RPMI7951 (cell line): ENCODE data around the gene PTPRZ1. TPM values are rescaled to one million over a fixed set of nuclear protein-coding genes. Genes with fewer than 3 reads are reported as not detected.

Experiments used
- DNase-seq: peaks from one replicate; pipeline ENCODE4 v3.0.0-alpha.2; 2012; ENCODE audit warnings: low read depth
- total RNA-seq: library from RNA; depleted of rRNA; stranded (reverse); fragments of >200 nt; shearing (Covaris generic); gene quantifications from 2 replicates; pipeline ENCODE4 v1.2.3, GENCODE V29; 2014; rRNA removed

PTPRZ1 gene
- total RNA-seq, result 4.6 and 10.0 TPM in 2 replicates

GRCh38 chr7:121872831-121873288 is at the start of gene PTPRZ1:
Gene PTPRZ1, plus strand, starts transcription at chr7:121873161. Its CDS starts 339 bp downstream, at chr7:121873500.
- DNase-seq, result peak; percentile 28

- DNase-seq, result peak; percentile 28
Measured at GRCh38 chr7:121824276-121824675, 48.7 kb upstream of the PTPRZ1 start.

- DNase-seq, result peak; percentile 57
Measured at GRCh38 chr7:121831351-121831750, 41.6 kb upstream of the PTPRZ1 start.

- no peak for DNase-seq
Measured at GRCh38 chr7:121831801-121832200, 41.2 kb upstream of the PTPRZ1 start.

- peak; percentile 51 for DNase-seq
Measured at GRCh38 chr7:121832347-121832746, 40.6 kb upstream of the PTPRZ1 start.

- no peak for DNase-seq
Measured at GRCh38 chr7:121833991-121834390, 39.0 kb upstream of the PTPRZ1 start.

- no peak for DNase-seq
Measured at GRCh38 chr7:121837462-121837861, 35.5 kb upstream of the PTPRZ1 start.

GRCh38 chr7:121847041-121847440 is 25.9 kb upstream of the PTPRZ1 start:
- DNase-seq, result no peak

GRCh38 chr7:121853307-121853706 is 19.7 kb upstream of the PTPRZ1 start:
- DNase-seq, result no peak

- no peak for DNase-seq
Measured at GRCh38 chr7:121860953-121861352, 12.0 kb upstream of the PTPRZ1 start.

GRCh38 chr7:121862591-121862990 is 10.4 kb upstream of the PTPRZ1 start:
- no peak for DNase-seq

GRCh38 chr7:121871188-121871587 is 1.8 kb upstream of the PTPRZ1 start:
- no peak for DNase-seq

GRCh38 chr7:121873289-121874194 is 581 bp downstream of the PTPRZ1 start:
- DNase-seq, result no peak

- no peak for DNase-seq
Measured at GRCh38 chr7:121874298-121874697, 1.3 kb downstream of the PTPRZ1 start.

- no peak for DNase-seq
Measured at GRCh38 chr7:121875203-121875602, 2.2 kb downstream of the PTPRZ1 start.

- DNase-seq, result no peak
Measured at GRCh38 chr7:121876656-121877500, 3.9 kb downstream of the PTPRZ1 start.

GRCh38 chr7:121878918-121879464 is 6.0 kb downstream of the PTPRZ1 start:
- no peak for DNase-seq

- DNase-seq, result no peak
Measured at GRCh38 chr7:121879544-121879943, 6.6 kb downstream of the PTPRZ1 start.

- DNase-seq, result no peak
Measured at GRCh38 chr7:121882731-121883130, 9.8 kb downstream of the PTPRZ1 start.

- no peak for DNase-seq
Measured at GRCh38 chr7:121885166-121885920, 12.4 kb downstream of the PTPRZ1 start.

- DNase-seq, result no peak
Measured at GRCh38 chr7:121887634-121888033, 14.7 kb downstream of the PTPRZ1 start.
